K562 (cell line): ENCODE measurements around the gene ATAD3C. TPM values are rescaled to one million over a fixed set of nuclear protein-coding genes. Genes with fewer than 3 reads are reported as not detected.
A peak's percentile ranks its signal among the peaks of the same experiment; 100 is the strongest.
"Not testable (repeated sequence)": the region's sequence is repeated elsewhere in the genome, so short reads cannot be mapped to it uniquely, and the experiment has no call there.

Experiments
- ATAC-seq: fragments of 200-7000 bp; cut with Tn5 transposase; 3 replicates; pipeline ENCODE4 v1.9.1; 2020; ENCODE audit warnings: moderate library complexity
- BruUV-seq: library from RNA; stranded (reverse); fragments of 400-500 nt; replicated peaks from 2 replicates; lab custom pipeline; 2021; lab: Mats Ljungman, UMichigan
- CTCF ChIA-PET: fragments of 300-600 bp; formaldehyde crosslinking; extraction: SDS; loops from one replicate; lab custom pipeline; 2021; ENCODE audit warnings: low intra/inter-chr PET ratio; lab: Yijun Ruan, JAX
- POLR2A ChIA-PET: fragments of 300-600, 350-650 bp; sonication (Branson Sonifier 250); formaldehyde crosslinking; extraction: SDS; loops from one replicate; lab custom pipeline; 2021; ENCODE audit warnings: antibody characterized with exemption, inconsistent platforms; lab: Yijun Ruan, JAX
- DNase-seq, 4 experiments: peaks; one replicate each; pipeline versions ENCODE4 v3.0.0 to v3.0.0-alpha.2; 2011 to 2018; ENCODE audit warnings: low spot score in 3 of 4, mixed read lengths in 3 of 4; ENCODE audit errors: extremely low read depth in 1 of 4
- FAIRE-seq: peaks from 2 replicates; lab custom pipeline; 2011; peaks lifted over from hg19 to GRCh38; lab: Jason Lieb, UNC
- H2AFZ ChIP-seq: 2 replicates; pipeline ENCODE4 v1.6.0; 2011; ENCODE audit warnings: low read depth, low read length, control low read depth, inconsistent platforms
- H3K27ac ChIP-seq: fragments of 200-600 bp; 3 replicates; pipeline ENCODE4 v1.8.0; 2011; ENCODE audit warnings: low read depth, mild to moderate bottlenecking, control low read depth, inconsistent platforms, low read length, moderate library complexity, mixed read lengths; ENCODE audit errors: extremely low read depth
- H3K27me3 ChIP-seq, 2 experiments: fragments of 300-600 bp in 1 of 2; 2 replicates in 1 of 2; 3 replicates in 1 of 2; pipeline versions ENCODE4 v1.6.0 to v1.8.0; 2011; ENCODE audit warnings: inconsistent platforms in 2 of 2, low read length in 2 of 2, mild to moderate bottlenecking in 1 of 2, mixed read lengths in 1 of 2, moderate library complexity in 1 of 2; ENCODE audit not compliant: control insufficient read depth in 2 of 2, insufficient read depth in 2 of 2
- H3K36me3 ChIP-seq: fragments of 300-600 bp; 3 replicates; pipeline ENCODE4 v1.8.0; 2011; ENCODE audit warnings: mild to moderate bottlenecking, low read length, inconsistent platforms; ENCODE audit not compliant: control insufficient read depth, insufficient read depth
- H3K4me1 ChIP-seq, 2 experiments: fragments of 200-600 bp in 1 of 2; replicated peaks in 1 of 2; 2 replicates in 1 of 2; 3 replicates in 1 of 2; pipeline versions ENCODE4 v1.5.1 to v1.8.0; 2011; ENCODE audit warnings: inconsistent platforms in 2 of 2, low read length in 2 of 2, mild to moderate bottlenecking in 1 of 2, mixed read lengths in 1 of 2, moderate library complexity in 1 of 2; ENCODE audit not compliant: control insufficient read depth in 2 of 2, insufficient read depth in 2 of 2
- H3K4me2 ChIP-seq: 2 replicates; pipeline ENCODE4 v1.6.1; 2011; ENCODE audit warnings: low read length, control low read depth, inconsistent platforms, mixed read lengths; ENCODE audit not compliant: insufficient read depth
- H3K4me3 ChIP-seq: fragments of 200-600 bp; sonication (generic), shearing (Covaris generic); 2 replicates; pipeline ENCODE4 v1.5.1; 2016; ENCODE audit warnings: control low read depth, inconsistent platforms
- H3K79me2 ChIP-seq: fragments of 200-600 bp; 3 replicates; pipeline ENCODE4 v1.8.0; 2011; ENCODE audit warnings: low read length, inconsistent platforms; ENCODE audit not compliant: control insufficient read depth, insufficient read depth
- H3K9ac ChIP-seq, 2 experiments: 2 replicates each; pipeline versions ENCODE4 v1.6.0 to v1.6.1; 2011; ENCODE audit warnings: low read depth in 2 of 2, low read length in 2 of 2, control low read depth in 1 of 2, inconsistent platforms in 1 of 2, mild to moderate bottlenecking in 1 of 2, mixed read lengths in 1 of 2; ENCODE audit not compliant: insufficient read depth in 1 of 2
- H3K9me1 ChIP-seq: one replicate; pipeline ENCODE4 v1.6.0; 2011; ENCODE audit warnings: inconsistent platforms, mild to moderate bottlenecking, low read length, moderate library complexity; ENCODE audit not compliant: control insufficient read depth, insufficient read depth
- H3K9me3 ChIP-seq: replicated peaks from 2 replicates; pipeline ENCODE4 v1.5.1; 2011; ENCODE audit warnings: low read depth, low read length, inconsistent platforms; ENCODE audit not compliant: control insufficient read depth, insufficient read depth
- H4K20me1 ChIP-seq: replicated peaks from 2 replicates; pipeline ENCODE4 v1.6.1; 2011; ENCODE audit warnings: low read length, inconsistent platforms, mixed read lengths; ENCODE audit not compliant: control insufficient read depth, insufficient read depth
- ARID4B ChIP-seq: sonication (generic); formaldehyde crosslinking; IDR thresholded peaks from 2 replicates; pipeline ENCODE4 v1.8.0; 2022; ENCODE audit warnings: mild to moderate bottlenecking, missing genetic modification reagents
- FIP1L1 ChIP-seq: fragments of 200-400 bp; formaldehyde crosslinking; IDR thresholded peaks from 2 replicates; pipeline ENCODE4 v1.6.1; 2018; ENCODE audit warnings: mild to moderate bottlenecking, low read depth, low read length; ENCODE audit not compliant: poor library complexity, severe bottlenecking
- GABPB2 ChIP-seq: fragments of 250-450 bp; sonication (Bioruptor Pico); conservative IDR thresholded peaks from 2 replicates; pipeline ENCODE4 v1.5.1; 2021; ENCODE audit warnings: mild to moderate bottlenecking
- GTF2F1 ChIP-seq: IDR thresholded peaks from 2 replicates; pipeline ENCODE4 v1.6.1; 2011; ENCODE audit warnings: low read depth, low read length, improper control_type of control experiment
- NCOA2 ChIP-seq, 2 experiments: fragments of 450-650 bp; IDR thresholded peaks; 2 replicates each; pipeline ENCODE4 v1.6.1; 2018; ENCODE audit warnings: mild to moderate bottlenecking in 2 of 2, moderate library complexity in 1 of 2; ENCODE audit not compliant: partially characterized antibody in 2 of 2
- STAG1 ChIP-seq: sonication (generic); formaldehyde crosslinking; IDR thresholded peaks from 2 replicates; pipeline ENCODE4 v1.5.0; 2020; ENCODE audit warnings: missing genetic modification reagents, borderline replicate concordance
- THRAP3 ChIP-seq: fragments of 450-650 bp; IDR thresholded peaks from 2 replicates; pipeline ENCODE4 v1.6.1; 2016; ENCODE audit warnings: mild to moderate bottlenecking, inconsistent platforms, borderline replicate concordance
- ZNF668 ChIP-seq: fragments of 250-450 bp; sonication (Bioruptor Pico); IDR thresholded peaks from 2 replicates; pipeline ENCODE4 v1.8.0; 2022; ENCODE audit warnings: mild to moderate bottlenecking, inconsistent platforms
- WGBS: fragments of 100-300 bp; shearing (Covaris generic); methylation state at CpG from one replicate; pipeline ENCODE4 v1.1.6; 2016; ENCODE audit warnings: low coverage, mixed read lengths; ENCODE audit not compliant: insufficient coverage; ENCODE audit errors: missing lambda C conversion rate; 5-methylcytosine and 5-hydroxymethylcytosine counted together
- in situ Hi-C: fragments of 300-500 bp; cut with MboI; formaldehyde crosslinking; loops from 4 replicates; pipeline ENCODE4 v1.15.0; 2018; ENCODE audit warnings: inconsistent platforms, mixed read lengths
- intact Hi-C: fragments of 100-400 bp; cut with micrococcal nuclease; formaldehyde crosslinking; loops from 2 replicates; pipeline ENCODE4 v1.14.2; 2022
- polyA plus RNA-seq, 8 experiments: library from polyadenylated mRNA; depleted of rRNA in 4 of 8; stranded (reverse) in 5 of 8; unstranded in 3 of 8; fragments of >200 nt; fragmentation: Nextera tagmentation in 2 of 8; fragmentation: Illumina TruSeq in 1 of 8; extraction: Ambion mirVana in 2 of 8; extraction: Trizol in 1 of 8; gene quantifications; 2 replicates each; pipeline versions ENCODE4 v1.2.1 to v1.2.3, GENCODE V29; 2011 to 2014; ENCODE audit warnings: inconsistent platforms in 1 of 8, missing spikeins in 1 of 8
- total RNA-seq, 7 experiments: library from RNA; depleted of rRNA in 6 of 7; stranded (reverse); fragments of >200 nt in 6 of 7; fragmentation: Illumina TruSeq in 2 of 7; extraction: Trizol in 2 of 7; gene quantifications; 2 replicates each; pipeline versions ENCODE4 v1.2.1 to v1.2.3, GENCODE V29; 2011 to 2021; ENCODE audit warnings: low replicate concordance in 1 of 7
- TF ChIP-seq, protein P1 (sequence below): sonication (generic); formaldehyde crosslinking; IDR thresholded peaks from 2 replicates; pipeline ENCODE4 v1.8.1; 2023; ENCODE audit warnings: mild to moderate bottlenecking, missing genetic modification reagents

Gene ATAD3C
- total and polyA plus RNA-seq, 9 of the 15 experiments (the other 6 are each of a cell fraction or from before 2014, with no cell fraction given), result 0.03 to 0.18 TPM; not detected in 7

GRCh38 chr1:1455366-1455884 is 5.9 kb downstream of the ATAD3C start (continued):
- no peak for TF ChIP-seq ARID4B (CRISPR knock-in tag)
- TF ChIP-seq THRAP3, result no peak
- no peak for TF ChIP-seq STAG1 (CRISPR knock-in tag)
- TF ChIP-seq GABPB2, result no peak
- TF ChIP-seq GTF2F1, result no peak
- TF ChIP-seq FIP1L1, result no peak
- TF ChIP-seq NCOA2 (IDR thresholded peaks at IDR 0.05; ENCODE audit: partially characterized antibody in 2 of 2), result no peak
- TF ChIP-seq, protein P1, sequence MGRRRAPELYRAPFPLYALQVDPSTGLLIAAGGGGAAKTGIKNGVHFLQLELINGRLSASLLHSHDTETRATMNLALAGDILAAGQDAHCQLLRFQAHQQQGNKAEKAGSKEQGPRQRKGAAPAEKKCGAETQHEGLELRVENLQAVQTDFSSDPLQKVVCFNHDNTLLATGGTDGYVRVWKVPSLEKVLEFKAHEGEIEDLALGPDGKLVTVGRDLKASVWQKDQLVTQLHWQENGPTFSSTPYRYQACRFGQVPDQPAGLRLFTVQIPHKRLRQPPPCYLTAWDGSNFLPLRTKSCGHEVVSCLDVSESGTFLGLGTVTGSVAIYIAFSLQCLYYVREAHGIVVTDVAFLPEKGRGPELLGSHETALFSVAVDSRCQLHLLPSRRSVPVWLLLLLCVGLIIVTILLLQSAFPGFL (CRISPR knock-in tag), result no peak
- TF ChIP-seq ZNF668 (CRISPR knock-in tag), result no peak

- H3K9me1 ChIP-seq, FAIRE-seq, H3K9ac ChIP-seq, H3K36me3 ChIP-seq, H3K27me3 ChIP-seq, H3K4me3 ChIP-seq, H3K9me3 ChIP-seq, in situ Hi-C loops, H3K79me2 ChIP-seq, CTCF ChIA-PET, H3K4me2 ChIP-seq, H2AFZ ChIP-seq, H3K27ac ChIP-seq, H4K20me1 ChIP-seq, intact Hi-C loops, DNase-seq, BruUV-seq: not testable (repeated sequence)
- peak; percentile 21; the same call in 1 of the 3 replicates for ATAC-seq
- no CpG with 5 or more reads among the region's 15 CpGs for WGBS
- POLR2A ChIA-PET, result interaction anchor here (0.6 kb wide), 1 partner anchor 384 kb away, joined by 3 read pairs; no protein-coding TSS in a partner anchor
- peaks cover 0 to 43% of the 10 kb centered on the region in 2 experiments; a peak in 3 of 5 replicates for H3K4me1 ChIP-seq
Measured at GRCh38 chr1:1455934-1456333, 6.4 kb downstream of the ATAD3C start.
